B cell (primary cell): ENCODE results near the gene SOX13. TPM values are rescaled to one million over a fixed set of nuclear protein-coding genes. Genes with fewer than 3 reads are reported as not detected.

Experiments used
- ATAC-seq: fragments of 200-7000 bp; cut with Tn5 transposase; one replicate; pipeline ENCODE4 v1.10.0; 2021; ENCODE audit warnings: low read depth, mild to moderate bottlenecking, moderate number of reproducible peaks, moderate library complexity
- CTCF ChIA-PET: fragments of 350-600 bp; sonication (Branson Sonifier 250); formaldehyde crosslinking; loops from one replicate; lab custom pipeline; 2021; ENCODE audit warnings: antibody characterized with exemption, inconsistent platforms; lab: Charles Lee
- POLR2A ChIA-PET: fragments of 350-600 bp; sonication (Branson Sonifier 250); formaldehyde crosslinking; loops from one replicate; lab custom pipeline; 2021; ENCODE audit warnings: antibody characterized with exemption; lab: Charles Lee
- DNase-seq: peaks from one replicate; pipeline ENCODE4 v3.0.0; 2013
- H2AFZ ChIP-seq: 2 replicates; pipeline ENCODE4 v1.6.1; 2012; ENCODE audit warnings: mild to moderate bottlenecking, low read depth, low read length; ENCODE audit not compliant: insufficient read depth, poor library complexity, severe bottlenecking
- H3K27ac ChIP-seq, 2 donors: 1 replicate in 1 of 2; 2 replicates in 1 of 2; pipeline ENCODE4 v1.5.1; 2012 to 2013; ENCODE audit warnings: low read length in 2 of 2, mild to moderate bottlenecking in 2 of 2, moderate library complexity in 1 of 2
- H3K27me3 ChIP-seq, 4 experiments: fragments of 200-600 bp in 1 of 4; sonication (generic) in 1 of 4; replicated peaks in 1 of 4; 1 replicate in 2 of 4; 2 replicates in 2 of 4; pipeline versions ENCODE4 v1.6.1 to v1.7.0; 2013 to 2016; ENCODE audit warnings: low read length in 3 of 4, mild to moderate bottlenecking in 2 of 4, mixed read lengths in 1 of 4, moderate library complexity in 1 of 4; ENCODE audit not compliant: insufficient read depth in 4 of 4, control insufficient read depth in 3 of 4; ENCODE audit errors: control extremely low read depth in 1 of 4
- H3K36me3 ChIP-seq, 2 experiments: replicated peaks in 1 of 2; 1 replicate in 1 of 2; 2 replicates in 1 of 2; pipeline versions ENCODE4 v1.6.1 to v1.7.1; 2013; ENCODE audit warnings: low read length in 1 of 2; ENCODE audit not compliant: insufficient read depth in 2 of 2, control insufficient read depth in 1 of 2; ENCODE audit errors: control extremely low read depth in 1 of 2, extremely low read depth in 1 of 2
- H3K4me1 ChIP-seq, 2 donors: fragments of 200-600 bp in 1 of 2; sonication (generic) in 1 of 2; 1 replicate in 1 of 2; 2 replicates in 1 of 2; pipeline versions ENCODE4 v1.5.1 to v1.6.1; 2013 to 2017; ENCODE audit warnings: low read length in 2 of 2; ENCODE audit not compliant: control insufficient read depth in 2 of 2, insufficient read depth in 2 of 2
- H3K4me2 ChIP-seq: replicated peaks from 2 replicates; pipeline ENCODE3; 2012; ENCODE audit warnings: mild to moderate bottlenecking, low read depth, low read length; ENCODE audit not compliant: poor library complexity, severe bottlenecking
- H3K4me3 ChIP-seq, 5 experiments: fragments of 200-600 bp in 1 of 5; sonication (generic) in 1 of 5; 1 replicate in 3 of 5; 2 replicates in 2 of 5; pipeline versions ENCODE4 v1.5.1 to v1.7.0; 2011 to 2016; ENCODE audit warnings: low read length in 4 of 5, mild to moderate bottlenecking in 4 of 5, low read depth in 2 of 5, control low read depth in 1 of 5, moderate library complexity in 1 of 5; ENCODE audit not compliant: insufficient read depth in 1 of 5; ENCODE audit errors: control extremely low read depth in 1 of 5, extremely low read depth in 1 of 5
- H3K79me2 ChIP-seq: fragments of 200-600 bp; sonication (generic); one replicate; pipeline ENCODE4 v1.6.0; 2016; ENCODE audit warnings: low read length; ENCODE audit not compliant: control insufficient read depth, insufficient read depth
- H3K9ac ChIP-seq: fragments of 200-600 bp; sonication (generic); 2 replicates; pipeline ENCODE4 v1.6.1; 2017; ENCODE audit warnings: mild to moderate bottlenecking, low read length, moderate library complexity
- H3K9me3 ChIP-seq, 3 donors: one replicate each; pipeline versions ENCODE4 v1.6.1 to v1.7.1; 2013; ENCODE audit warnings: low read length in 2 of 3; ENCODE audit not compliant: control insufficient read depth in 2 of 3, insufficient read depth in 1 of 3; ENCODE audit errors: control extremely low read depth in 1 of 3
- H4K20me1 ChIP-seq: 2 replicates; pipeline ENCODE4 v1.6.0; 2012; ENCODE audit warnings: mild to moderate bottlenecking, low read length; ENCODE audit not compliant: insufficient read depth, control insufficient read depth, poor library complexity, severe bottlenecking
- H3K27ac Mint-ChIP-seq: one replicate; pipeline ENCODE4 v1.8.0; 2021; ENCODE audit warnings: mixed read lengths
- H3K27me3 Mint-ChIP-seq: one replicate; pipeline ENCODE4 v1.8.0; 2021; ENCODE audit warnings: mixed read lengths
- H3K4me1 Mint-ChIP-seq: one replicate; pipeline ENCODE4 v1.8.0; 2021; ENCODE audit warnings: mixed read lengths
- H3K4me3 Mint-ChIP-seq: one replicate; pipeline ENCODE4 v1.8.0; 2021; ENCODE audit warnings: mixed read lengths
- H3K9me3 Mint-ChIP-seq: one replicate; pipeline ENCODE4 v1.8.0; 2022; ENCODE audit warnings: mixed read lengths; ENCODE audit not compliant: insufficient read depth
- EZH2 ChIP-seq: IDR thresholded peaks from 2 replicates; pipeline ENCODE4 v1.6.1; 2012; ENCODE audit warnings: borderline replicate concordance, low read depth, mild to moderate bottlenecking, moderate library complexity, low read length; ENCODE audit not compliant: insufficient read depth, poor library complexity, severe bottlenecking
- WGBS: methylation state at CpG from one replicate; pipeline ENCODE4 v1.1.5; 2013; ENCODE audit warnings: missing lambda C conversion rate; ENCODE audit not compliant: insufficient coverage; 5-methylcytosine and 5-hydroxymethylcytosine counted together
- intact Hi-C: fragments of 100-400 bp; cut with micrococcal nuclease; formaldehyde crosslinking; loops from one replicate; pipeline ENCODE4 v1.10.0; 2022
- polyA plus RNA-seq: library from polyadenylated mRNA; depleted of rRNA; stranded (reverse); fragments of >200 nt; gene quantifications from 2 replicates; pipeline ENCODE4 v1.2.3, GENCODE V29; 2012
- total RNA-seq, 2 donors: library from RNA; stranded (reverse); fragments of 120-200 nt in 1 of 2; gene quantifications; 1 replicate in 1 of 2; 2 replicates in 1 of 2; pipeline versions ENCODE4 v1.2.3 to v1.2.4, GENCODE V29; 2013 to 2022
- TF ChIP-seq, protein P1 (sequence below): fragments of 200-600 bp; IDR thresholded peaks from one replicate; pipeline ENCODE4 v1.8.0; 2022; ENCODE audit warnings: antibody characterized with exemption, mild to moderate bottlenecking

The SOX13 gene
- total and polyA plus RNA-seq, 2 donors (not counting 1 experiment from before 2014, with no cell fraction given), result 0.15 to 1.3 TPM

DNA sequence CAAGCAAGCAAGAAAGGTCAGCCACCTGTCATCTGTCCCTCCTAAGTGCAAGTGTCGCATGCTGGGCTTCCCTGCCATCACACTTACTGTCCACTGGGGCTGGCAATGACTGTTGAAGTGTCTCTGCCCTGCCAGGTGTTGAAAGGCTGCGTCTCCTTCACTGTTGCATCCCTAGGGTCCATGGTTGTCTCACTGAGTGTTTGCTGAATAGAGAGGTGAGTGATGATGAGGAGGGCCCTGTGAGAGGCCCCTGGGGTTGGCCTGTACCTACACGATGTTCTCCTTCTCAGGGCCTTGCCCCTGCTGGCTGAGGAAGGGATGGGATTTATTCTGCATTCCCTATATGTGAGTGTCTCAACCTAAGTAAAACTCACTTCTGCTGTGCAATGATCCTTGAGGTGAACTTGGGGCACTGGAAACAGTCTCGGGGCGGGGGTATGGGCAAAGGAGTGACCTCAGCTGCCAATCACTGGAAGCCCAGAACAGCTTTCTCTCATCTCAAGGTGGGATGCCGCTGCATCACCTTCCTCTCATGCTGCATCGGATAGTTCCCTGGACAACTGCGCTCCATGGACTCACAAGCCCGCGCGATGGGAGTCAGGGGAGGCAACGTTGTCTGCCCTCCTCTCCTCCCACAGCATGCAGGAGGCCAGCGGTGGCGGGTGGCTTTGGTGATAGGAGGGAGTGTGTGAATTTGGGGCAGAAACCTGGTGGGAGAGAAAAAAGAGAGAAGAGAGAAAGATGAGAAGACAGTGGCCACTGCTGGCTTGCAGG is 35.8 kb upstream of the SOX13 start:
- Mint-ChIP-seq H3K27me3 (peaks cover 24% of the 10 kb centered on the region), H3K4me3 (no peak overlapping the region), H3K27ac (no peak overlapping the region), H3K9me3 (no peaks in the 10 kb centered on the region), H3K4me1 (no peaks in the 10 kb centered on the region)
- Histone ChIP-seq H3K9ac (no peak overlapping the region), H3K27ac (no peak overlapping the region), H3K4me1 (no peaks in the 10 kb centered on the region), H3K4me3 (no peak overlapping the region), H3K79me2 (no peaks in the 10 kb centered on the region), H3K9me3 (no peaks in the 10 kb centered on the region), H3K4me2 (no peak overlapping the region), H3K36me3 (no peaks in the 10 kb centered on the region), H4K20me1 (no peaks in the 10 kb centered on the region), H2AFZ (no peak overlapping the region), H3K27me3 (peaks cover 0 to 5% (median 2%) of the 10 kb centered on the region in 4 experiments)
- POLR2A ChIA-PET, result no interaction called here
- WGBS, result 80% methylated on average over 10 of the region's 14 CpGs
- ATAC-seq, result no peak
- no peak for TF ChIP-seq EZH2
- TF ChIP-seq, protein P1, sequence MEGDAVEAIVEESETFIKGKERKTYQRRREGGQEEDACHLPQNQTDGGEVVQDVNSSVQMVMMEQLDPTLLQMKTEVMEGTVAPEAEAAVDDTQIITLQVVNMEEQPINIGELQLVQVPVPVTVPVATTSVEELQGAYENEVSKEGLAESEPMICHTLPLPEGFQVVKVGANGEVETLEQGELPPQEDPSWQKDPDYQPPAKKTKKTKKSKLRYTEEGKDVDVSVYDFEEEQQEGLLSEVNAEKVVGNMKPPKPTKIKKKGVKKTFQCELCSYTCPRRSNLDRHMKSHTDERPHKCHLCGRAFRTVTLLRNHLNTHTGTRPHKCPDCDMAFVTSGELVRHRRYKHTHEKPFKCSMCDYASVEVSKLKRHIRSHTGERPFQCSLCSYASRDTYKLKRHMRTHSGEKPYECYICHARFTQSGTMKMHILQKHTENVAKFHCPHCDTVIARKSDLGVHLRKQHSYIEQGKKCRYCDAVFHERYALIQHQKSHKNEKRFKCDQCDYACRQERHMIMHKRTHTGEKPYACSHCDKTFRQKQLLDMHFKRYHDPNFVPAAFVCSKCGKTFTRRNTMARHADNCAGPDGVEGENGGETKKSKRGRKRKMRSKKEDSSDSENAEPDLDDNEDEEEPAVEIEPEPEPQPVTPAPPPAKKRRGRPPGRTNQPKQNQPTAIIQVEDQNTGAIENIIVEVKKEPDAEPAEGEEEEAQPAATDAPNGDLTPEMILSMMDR, result no peak
- CTCF ChIA-PET, result no interaction called here
- DNase-seq, result no peak
- intact Hi-C loops, result no loop called here

- 87% methylated on average over 6 of the region's 10 CpGs for WGBS
- Histone ChIP-seq H3K9ac (no peak overlapping the region), H3K36me3 (no peaks in the 10 kb centered on the region), H4K20me1 (no peaks in the 10 kb centered on the region), H3K27me3 (peaks cover 0 to 8% (median 3%) of the 10 kb centered on the region in 4 experiments), H3K79me2 (no peaks in the 10 kb centered on the region), H3K9me3 (peaks cover 0 to 4% (median 0%) of the 10 kb centered on the region in 3 donors), H3K4me2 (no peak overlapping the region), H3K4me1 (no peaks in the 10 kb centered on the region), H3K4me3 (no peak overlapping the region), H3K27ac (no peak overlapping the region), H2AFZ (no peak overlapping the region)
- Mint-ChIP-seq H3K9me3 (no peaks in the 10 kb centered on the region), H3K4me3 (no peak overlapping the region), H3K27me3 (peaks cover 18% of the 10 kb centered on the region), H3K27ac (no peak overlapping the region), H3K4me1 (no peaks in the 10 kb centered on the region)
- ATAC-seq (no peak), DNase-seq (no peak)
- POLR2A ChIA-PET, result no interaction called here
- CTCF ChIA-PET, result no interaction called here
- TF ChIP-seq, protein P1, result no peak
- no peak for TF ChIP-seq EZH2
- intact Hi-C loops, result no loop called here
These were observed 31.6 kb upstream of the SOX13 start for GRCh38 chr1:204041232-204041767.
